AG04450 (cell line): Measurements from ENCODE around the gene COG4. TPM values are rescaled to one million over a fixed set of nuclear protein-coding genes. Genes with fewer than 3 reads are reported as not detected.

ENCODE experiments used
- CTCF ChIA-PET: fragments of 300-600, 350-600 bp; formaldehyde crosslinking; extraction: SDS; loops from one replicate; lab custom pipeline; 2022; ENCODE audit warnings: antibody characterized with exemption, inconsistent platforms; lab: Charles Lee
- POLR2A ChIA-PET: fragments of 350-600 bp; formaldehyde crosslinking; extraction: SDS; loops from one replicate; lab custom pipeline; 2021; ENCODE audit warnings: antibody characterized with exemption, inconsistent platforms; lab: Yijun Ruan, JAX
- DNase-seq: peaks from one replicate; pipeline ENCODE4 v3.0.0-alpha.2; 2011; ENCODE audit warnings: low read depth, low spot score
- H3K27ac ChIP-seq: one replicate; pipeline ENCODE4 v1.5.1; 2012; ENCODE audit warnings: low read depth, low read length, control low read depth
- H3K27me3 ChIP-seq: one replicate; pipeline ENCODE4 v1.6.0; 2012; ENCODE audit warnings: low read length; ENCODE audit not compliant: control insufficient read depth, insufficient read depth
- H3K4me3 ChIP-seq: 2 replicates; pipeline ENCODE4 v1.5.1; 2011; ENCODE audit warnings: mild to moderate bottlenecking, low read depth, low read length, control low read depth
- H3K9me3 ChIP-seq: 2 replicates; pipeline ENCODE4 v1.5.1; 2012; ENCODE audit warnings: low read length; ENCODE audit not compliant: control insufficient read depth, insufficient read depth
- CTCF ChIP-seq: IDR thresholded peaks from 2 replicates; pipeline ENCODE4 v1.5.1; 2011; ENCODE audit warnings: low read depth, low read length, control low read depth, inconsistent platforms
- polyA plus RNA-seq: library from polyadenylated mRNA; depleted of rRNA; stranded (reverse); fragments of >200 nt; gene quantifications from 2 replicates; pipeline ENCODE4 v1.2.3, GENCODE V29; 2011

Gene COG4
- polyA plus RNA-seq, 1 experiment, result 51.8 TPM

- DNase-seq, result no peak
- Histone ChIP-seq H3K9me3 (no peaks in the 10 kb centered on the region; the same call in 1 of the 2 replicates), H3K27ac (no peak overlapping the region), H3K27me3 (no peaks in the 10 kb centered on the region), H3K4me3 (no peak overlapping the region)
- ChIA-PET CTCF (interaction anchor here (0.7 kb wide), 1 partner anchor 95 kb away, joined by 3 read pairs; no protein-coding TSS in a partner anchor), POLR2A (interaction anchor here (0.6 kb wide), 2 partner anchors 14 to 95 kb away, joined by 3 to 7 read pairs; no protein-coding TSS in a partner anchor)
- no peak for TF ChIP-seq CTCF
These were observed 54.4 kb downstream of the COG4 start for GRCh38 chr16:70468776-70469525.

- ChIA-PET CTCF (no interaction called here), POLR2A (no interaction called here)
- TF ChIP-seq CTCF, result no peak
- no peaks in the 10 kb centered on the region for H3K27me3 ChIP-seq
- no peak for DNase-seq
- no peak overlapping the region for H3K4me3 ChIP-seq
- no peaks in the 10 kb centered on the region; the same call in 1 of the 2 replicates for H3K9me3 ChIP-seq
- H3K27ac ChIP-seq, result no peak overlapping the region
These were observed 55.7 kb downstream of the COG4 start for GRCh38 chr16:70467608-70468007.

GRCh38 chr16:70467113-70467512 is 56.2 kb downstream of the COG4 start:
- Histone ChIP-seq H3K27ac (no peak overlapping the region), H3K4me3 (no peak overlapping the region), H3K27me3 (no peaks in the 10 kb centered on the region), H3K9me3 (no peaks in the 10 kb centered on the region; the same call in 1 of the 2 replicates)
- no peak for TF ChIP-seq CTCF
- ChIA-PET POLR2A (interaction anchor here (1.4 kb wide), 1 partner anchor 86 kb away, joined by 3 read pairs; no protein-coding TSS in a partner anchor), CTCF (no interaction called here)
- no peak for DNase-seq

- Histone ChIP-seq H3K4me3 (no peak overlapping the region), H3K27ac (no peak overlapping the region), H3K27me3 (no peaks in the 10 kb centered on the region), H3K9me3 (no peaks in the 10 kb centered on the region; the same call in 1 of the 2 replicates)
- ChIA-PET POLR2A (interaction anchor here (1.4 kb wide), 1 partner anchor 85 kb away, joined by 3 read pairs; no protein-coding TSS in a partner anchor), CTCF (no interaction called here)
- TF ChIP-seq CTCF, result no peak
- DNase-seq, result no peak
These were observed 56.6 kb downstream of the COG4 start for GRCh38 chr16:70466805-70467076.
